ENCODE measurements around the gene SSRP1. TPM values are rescaled to one million over a fixed set of nuclear protein-coding genes. Genes with fewer than 3 reads are reported as not detected.

Gene SSRP1
- total and polyA plus RNA-seq, 2 of the 13 experiments (the other 11 are each of a cell fraction or from before 2014, with no cell fraction given) = 93.6 to 129 TPM

DNA sequence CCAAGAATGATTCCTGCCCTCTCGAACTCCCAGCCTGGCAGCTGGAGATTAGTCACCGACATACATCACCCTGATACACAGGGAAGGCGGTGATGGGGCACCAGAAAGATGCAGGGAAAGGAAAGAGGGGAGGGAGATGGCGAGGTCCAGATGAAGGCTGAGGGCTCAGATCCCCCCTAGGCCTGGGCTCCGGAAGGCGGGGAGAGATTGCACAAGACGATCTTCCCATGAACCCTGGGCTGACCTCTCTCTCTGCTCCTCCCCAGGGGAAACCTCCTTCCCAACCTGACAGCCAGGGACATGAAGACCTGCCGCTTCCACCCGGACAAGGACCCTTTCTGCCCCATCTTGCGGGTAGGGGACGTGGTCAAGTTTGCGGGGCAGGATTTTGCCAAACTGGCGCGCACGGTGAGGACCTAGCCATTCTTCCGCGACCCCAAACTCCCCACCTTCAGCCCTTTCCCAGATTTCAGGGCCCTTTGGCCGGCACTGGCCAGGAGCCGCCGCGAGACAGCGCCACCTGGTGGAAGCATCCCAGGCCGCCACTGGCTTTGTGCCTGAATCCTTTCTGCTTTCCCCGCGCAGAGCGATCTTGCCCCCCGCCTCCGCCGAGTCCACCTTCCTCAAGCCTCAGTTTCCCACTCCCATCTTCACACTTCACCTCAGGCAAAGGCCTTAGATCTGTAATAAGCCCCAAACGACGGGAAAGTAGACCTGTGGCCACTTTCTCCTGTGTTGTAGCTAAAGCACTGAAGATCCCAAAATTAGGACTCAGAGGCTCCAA, 14.0 kb upstream of the SSRP1 start (continued):
- TF ChIP-seq HMGXB4 (CRISPR knock-in tag; IDR thresholded peaks at IDR 0.05; ENCODE audit: borderline replicate concordance in 1 of 2, low read depth in 1 of 2) (peak in 1 of 2 experiments; percentile 73; a peak in 2 of 4 replicates), ATRX (CRISPR knock-in tag; IDR thresholded peaks at IDR 0.05; ENCODE audit: borderline replicate concordance) (no peak), HOXA9 (CRISPR knock-in tag; IDR thresholded peaks at IDR 0.05; ENCODE audit: borderline replicate concordance) (no peak), ZFYVE20 (CRISPR knock-in tag; IDR thresholded peaks at IDR 0.05; ENCODE audit: borderline replicate concordance, low read depth) (no peak), KDM2A (CRISPR knock-in tag; IDR thresholded peaks at IDR 0.05; ENCODE audit: borderline replicate concordance, low read depth) (peak; percentile 65; the same call in 1 of the 2 replicates), MLLT10 (CRISPR knock-in tag; IDR thresholded peaks at IDR 0.05) (no peak), HDAC2 (CRISPR knock-in tag; IDR thresholded peaks at IDR 0.05) (0 out of 2 replicates have a peak, but pooled peaks have one; percentile 14), SMAD3 (CRISPR knock-in tag; IDR thresholded peaks at IDR 0.05) (no peak), SPEN (CRISPR knock-in tag; IDR thresholded peaks at IDR 0.05; ENCODE audit: low read depth) (peak; percentile 68), ZNF143 (CRISPR knock-in tag; IDR thresholded peaks at IDR 0.05) (peak; percentile 33; the same call in 1 of the 2 replicates), ZNF207 (IDR thresholded peaks at IDR 0.05; ENCODE audit: borderline replicate concordance) (no peak), RCOR2 (CRISPR knock-in tag; IDR thresholded peaks at IDR 0.05) (no peak), FOXJ3 (CRISPR knock-in tag; IDR thresholded peaks at IDR 0.05; ENCODE audit: borderline replicate concordance) (no peak)
- TF ChIP-seq, protein P1, sequence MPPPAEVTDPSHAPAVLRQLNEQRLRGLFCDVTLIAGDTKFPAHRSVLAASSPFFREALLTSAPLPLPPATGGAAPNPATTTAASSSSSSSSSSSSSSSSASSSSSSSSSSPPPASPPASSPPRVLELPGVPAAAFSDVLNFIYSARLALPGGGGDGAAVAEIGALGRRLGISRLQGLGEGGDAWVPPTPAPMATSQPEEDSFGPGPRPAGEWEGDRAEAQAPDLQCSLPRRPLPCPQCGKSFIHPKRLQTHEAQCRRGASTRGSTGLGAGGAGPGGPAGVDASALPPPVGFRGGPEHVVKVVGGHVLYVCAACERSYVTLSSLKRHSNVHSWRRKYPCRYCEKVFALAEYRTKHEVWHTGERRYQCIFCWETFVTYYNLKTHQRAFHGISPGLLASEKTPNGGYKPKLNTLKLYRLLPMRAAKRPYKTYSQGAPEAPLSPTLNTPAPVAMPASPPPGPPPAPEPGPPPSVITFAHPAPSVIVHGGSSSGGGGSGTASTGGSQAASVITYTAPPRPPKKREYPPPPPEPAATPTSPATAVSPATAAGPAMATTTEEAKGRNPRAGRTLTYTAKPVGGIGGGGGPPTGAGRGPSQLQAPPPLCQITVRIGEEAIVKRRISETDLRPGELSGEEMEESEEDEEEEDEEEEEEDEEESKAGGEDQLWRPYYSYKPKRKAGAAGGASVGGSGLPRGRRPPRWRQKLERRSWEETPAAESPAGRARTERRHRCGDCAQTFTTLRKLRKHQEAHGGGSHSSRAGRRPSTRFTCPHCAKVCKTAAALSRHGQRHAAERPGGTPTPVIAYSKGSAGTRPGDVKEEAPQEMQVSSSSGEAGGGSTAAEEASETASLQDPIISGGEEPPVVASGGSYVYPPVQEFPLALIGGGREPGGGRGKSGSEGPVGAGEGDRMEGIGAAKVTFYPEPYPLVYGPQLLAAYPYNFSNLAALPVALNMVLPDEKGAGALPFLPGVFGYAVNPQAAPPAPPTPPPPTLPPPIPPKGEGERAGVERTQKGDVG (CRISPR knock-in tag; IDR thresholded peaks at IDR 0.05; ENCODE audit: borderline replicate concordance) = no peak
- TF ChIP-seq, protein P2, sequence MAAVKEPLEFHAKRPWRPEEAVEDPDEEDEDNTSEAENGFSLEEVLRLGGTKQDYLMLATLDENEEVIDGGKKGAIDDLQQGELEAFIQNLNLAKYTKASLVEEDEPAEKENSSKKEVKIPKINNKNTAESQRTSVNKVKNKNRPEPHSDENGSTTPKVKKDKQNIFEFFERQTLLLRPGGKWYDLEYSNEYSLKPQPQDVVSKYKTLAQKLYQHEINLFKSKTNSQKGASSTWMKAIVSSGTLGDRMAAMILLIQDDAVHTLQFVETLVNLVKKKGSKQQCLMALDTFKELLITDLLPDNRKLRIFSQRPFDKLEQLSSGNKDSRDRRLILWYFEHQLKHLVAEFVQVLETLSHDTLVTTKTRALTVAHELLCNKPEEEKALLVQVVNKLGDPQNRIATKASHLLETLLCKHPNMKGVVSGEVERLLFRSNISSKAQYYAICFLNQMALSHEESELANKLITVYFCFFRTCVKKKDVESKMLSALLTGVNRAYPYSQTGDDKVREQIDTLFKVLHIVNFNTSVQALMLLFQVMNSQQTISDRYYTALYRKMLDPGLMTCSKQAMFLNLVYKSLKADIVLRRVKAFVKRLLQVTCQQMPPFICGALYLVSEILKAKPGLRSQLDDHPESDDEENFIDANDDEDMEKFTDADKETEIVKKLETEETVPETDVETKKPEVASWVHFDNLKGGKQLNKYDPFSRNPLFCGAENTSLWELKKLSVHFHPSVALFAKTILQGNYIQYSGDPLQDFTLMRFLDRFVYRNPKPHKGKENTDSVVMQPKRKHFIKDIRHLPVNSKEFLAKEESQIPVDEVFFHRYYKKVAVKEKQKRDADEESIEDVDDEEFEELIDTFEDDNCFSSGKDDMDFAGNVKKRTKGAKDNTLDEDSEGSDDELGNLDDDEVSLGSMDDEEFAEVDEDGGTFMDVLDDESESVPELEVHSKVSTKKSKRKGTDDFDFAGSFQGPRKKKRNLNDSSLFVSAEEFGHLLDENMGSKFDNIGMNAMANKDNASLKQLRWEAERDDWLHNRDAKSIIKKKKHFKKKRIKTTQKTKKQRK (IDR thresholded peaks at IDR 0.05; ENCODE audit: low read length) = no peak
- TF ChIP-seq, protein P3, sequence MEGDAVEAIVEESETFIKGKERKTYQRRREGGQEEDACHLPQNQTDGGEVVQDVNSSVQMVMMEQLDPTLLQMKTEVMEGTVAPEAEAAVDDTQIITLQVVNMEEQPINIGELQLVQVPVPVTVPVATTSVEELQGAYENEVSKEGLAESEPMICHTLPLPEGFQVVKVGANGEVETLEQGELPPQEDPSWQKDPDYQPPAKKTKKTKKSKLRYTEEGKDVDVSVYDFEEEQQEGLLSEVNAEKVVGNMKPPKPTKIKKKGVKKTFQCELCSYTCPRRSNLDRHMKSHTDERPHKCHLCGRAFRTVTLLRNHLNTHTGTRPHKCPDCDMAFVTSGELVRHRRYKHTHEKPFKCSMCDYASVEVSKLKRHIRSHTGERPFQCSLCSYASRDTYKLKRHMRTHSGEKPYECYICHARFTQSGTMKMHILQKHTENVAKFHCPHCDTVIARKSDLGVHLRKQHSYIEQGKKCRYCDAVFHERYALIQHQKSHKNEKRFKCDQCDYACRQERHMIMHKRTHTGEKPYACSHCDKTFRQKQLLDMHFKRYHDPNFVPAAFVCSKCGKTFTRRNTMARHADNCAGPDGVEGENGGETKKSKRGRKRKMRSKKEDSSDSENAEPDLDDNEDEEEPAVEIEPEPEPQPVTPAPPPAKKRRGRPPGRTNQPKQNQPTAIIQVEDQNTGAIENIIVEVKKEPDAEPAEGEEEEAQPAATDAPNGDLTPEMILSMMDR (CRISPR knock-in tag; IDR thresholded peaks at IDR 0.05) = peak; percentile 93

All from HepG2 (cell line).